ENCODE data around the gene HECW1.

DNA sequence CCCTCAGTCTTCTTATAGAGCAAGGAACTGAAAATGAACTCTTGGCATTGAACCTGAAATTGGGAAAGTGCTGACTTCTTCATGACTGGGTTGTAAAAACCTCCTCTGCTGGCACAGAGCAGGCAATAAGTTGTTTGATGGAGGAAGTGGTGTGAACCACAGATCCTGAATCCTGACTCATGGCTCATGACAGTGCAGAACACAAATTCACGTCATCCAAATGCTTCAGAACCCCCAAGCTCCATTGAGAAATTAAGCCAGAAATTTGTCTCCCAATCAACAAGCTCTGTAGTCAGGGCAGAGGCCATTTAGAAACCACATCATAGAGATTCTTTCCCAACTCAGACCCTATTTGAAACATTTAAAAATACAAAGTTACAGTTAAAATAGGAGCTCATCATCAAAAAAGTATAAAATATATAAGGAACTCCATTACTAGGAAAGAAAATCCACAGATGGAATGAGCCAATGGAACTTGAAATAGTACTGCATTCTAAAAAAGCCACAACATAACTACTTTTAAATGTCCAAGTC lies 460.1 kb downstream of the HECW1 start:
- no peak for TF ChIP-seq POLR2A (IDR thresholded peaks at IDR 0.05)
- TF ChIP-seq, protein P1, sequence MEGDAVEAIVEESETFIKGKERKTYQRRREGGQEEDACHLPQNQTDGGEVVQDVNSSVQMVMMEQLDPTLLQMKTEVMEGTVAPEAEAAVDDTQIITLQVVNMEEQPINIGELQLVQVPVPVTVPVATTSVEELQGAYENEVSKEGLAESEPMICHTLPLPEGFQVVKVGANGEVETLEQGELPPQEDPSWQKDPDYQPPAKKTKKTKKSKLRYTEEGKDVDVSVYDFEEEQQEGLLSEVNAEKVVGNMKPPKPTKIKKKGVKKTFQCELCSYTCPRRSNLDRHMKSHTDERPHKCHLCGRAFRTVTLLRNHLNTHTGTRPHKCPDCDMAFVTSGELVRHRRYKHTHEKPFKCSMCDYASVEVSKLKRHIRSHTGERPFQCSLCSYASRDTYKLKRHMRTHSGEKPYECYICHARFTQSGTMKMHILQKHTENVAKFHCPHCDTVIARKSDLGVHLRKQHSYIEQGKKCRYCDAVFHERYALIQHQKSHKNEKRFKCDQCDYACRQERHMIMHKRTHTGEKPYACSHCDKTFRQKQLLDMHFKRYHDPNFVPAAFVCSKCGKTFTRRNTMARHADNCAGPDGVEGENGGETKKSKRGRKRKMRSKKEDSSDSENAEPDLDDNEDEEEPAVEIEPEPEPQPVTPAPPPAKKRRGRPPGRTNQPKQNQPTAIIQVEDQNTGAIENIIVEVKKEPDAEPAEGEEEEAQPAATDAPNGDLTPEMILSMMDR (IDR thresholded peaks at IDR 0.05): no peak
